HG03575 (cell line): ENCODE measurements around the gene SARNP.
A peak's percentile ranks its signal among the peaks of the same experiment; 100 is the strongest.

ENCODE experiments used
- ATAC-seq: cut with Tn5 transposase; IDR thresholded peaks from one replicate; pipeline ENCODE4 v1.9.1; 2021; ENCODE audit not compliant: unreplicated experiment, insufficient number of reproducible peaks, low FRiP score; ENCODE audit errors: extremely low read depth

SARNP gene

DNA sequence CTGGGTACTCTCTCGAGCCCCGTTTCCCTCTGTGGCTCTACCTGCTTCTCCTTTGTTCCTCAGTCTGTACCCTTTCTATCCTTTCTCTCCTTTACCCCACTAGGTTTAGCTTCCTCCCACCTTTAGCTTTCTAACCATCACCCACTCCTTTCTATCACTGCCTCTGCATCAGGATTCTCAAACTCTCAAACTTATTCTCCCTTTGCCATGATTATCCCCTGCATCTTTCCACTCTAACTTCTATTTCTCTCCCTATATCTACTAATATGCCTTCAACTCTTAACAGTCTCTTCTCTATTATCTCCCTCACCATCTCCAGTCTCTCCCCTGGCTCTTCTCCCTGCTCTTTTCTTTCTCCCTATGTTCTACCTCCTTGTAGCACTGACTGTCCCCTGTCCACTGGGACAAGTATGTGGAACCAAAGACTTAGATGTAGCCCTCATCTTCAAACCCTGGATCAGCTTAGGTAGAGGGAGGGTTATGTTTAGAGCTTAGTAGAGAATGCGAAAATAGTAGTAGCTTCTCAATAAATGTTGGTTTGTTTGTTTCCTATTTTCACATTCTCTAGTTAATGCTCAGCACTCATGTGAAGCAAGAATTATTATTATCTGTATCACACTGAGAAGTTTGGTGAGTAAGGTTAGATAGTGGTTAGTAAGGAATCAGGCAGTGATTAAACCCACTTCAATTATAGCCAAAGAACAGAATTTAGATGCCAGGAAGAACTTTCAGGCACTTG, 71.2 kb downstream of the SARNP start:
- ATAC-seq = no peak

DNA sequence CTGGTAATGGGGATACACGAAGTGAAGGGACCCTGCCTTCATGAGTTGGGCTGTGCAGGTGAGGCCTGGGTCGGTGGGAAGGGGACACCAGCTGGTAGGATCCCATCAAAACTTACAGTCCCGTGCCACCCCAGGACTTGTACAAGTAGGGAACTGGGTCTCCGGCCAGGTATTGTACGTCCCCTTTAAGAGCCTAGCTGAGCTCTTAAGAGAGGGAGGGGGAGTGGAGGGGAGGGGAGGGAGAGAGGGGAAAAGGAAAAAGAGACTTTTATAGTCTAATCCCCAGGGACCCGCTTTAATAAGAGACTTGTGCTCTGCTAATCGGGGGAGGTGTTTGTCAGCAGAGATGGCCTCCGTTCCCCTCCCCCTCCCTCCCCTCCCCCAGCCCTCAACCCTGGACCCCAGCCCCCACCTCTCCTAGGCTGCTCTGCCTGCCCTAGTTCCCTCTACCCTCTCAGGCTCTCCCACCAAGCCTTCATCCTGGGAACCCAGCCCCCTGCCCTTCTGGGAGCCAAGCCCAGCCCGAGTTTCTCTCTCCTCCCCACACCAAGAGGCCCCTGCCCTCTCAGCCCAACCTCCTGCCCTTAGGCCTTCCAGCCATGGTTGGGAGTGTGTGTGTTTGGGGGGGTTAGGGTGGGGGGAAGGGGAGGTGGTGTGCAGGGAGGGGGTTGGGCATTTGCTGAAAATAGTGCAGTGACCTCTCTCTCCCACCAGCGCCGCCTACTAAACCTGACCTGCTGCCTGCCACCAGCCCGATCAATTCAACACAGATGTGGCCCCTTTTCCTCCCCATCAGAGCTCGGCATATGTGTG, 72.0 kb downstream of the SARNP start:
- no peak for ATAC-seq

DNA sequence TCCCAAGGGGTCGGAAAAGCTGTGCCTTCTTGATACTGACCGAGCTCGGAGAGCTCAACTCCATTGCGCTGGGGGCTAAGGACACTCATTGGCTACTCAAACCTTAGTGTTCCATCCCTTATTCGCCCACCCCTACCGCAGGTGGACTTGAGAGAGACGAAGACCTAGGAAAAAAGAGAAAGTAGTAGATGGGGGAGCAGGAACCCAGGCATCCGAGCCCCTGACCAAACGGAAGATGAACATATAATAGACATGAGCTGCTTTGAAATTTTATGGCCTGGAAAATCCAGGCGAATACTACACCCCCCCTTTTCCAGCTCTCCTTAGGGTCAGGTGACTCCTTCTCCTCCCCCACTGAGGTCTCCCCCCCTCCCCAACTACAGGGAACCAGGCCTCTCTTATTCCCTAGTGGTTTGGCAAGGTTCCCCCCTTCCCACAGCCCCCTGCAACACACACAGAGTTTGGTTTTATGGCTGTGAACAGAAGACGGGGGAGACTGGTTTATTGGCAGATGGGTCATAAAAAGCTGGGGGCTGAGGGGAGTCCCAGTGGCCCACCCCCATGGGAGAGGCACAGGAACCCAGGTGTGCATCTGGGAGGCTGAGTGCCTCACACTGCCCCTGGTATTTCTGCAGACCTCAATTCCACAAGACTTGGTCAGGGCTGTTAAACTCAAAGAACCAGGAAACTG, 73.0 kb downstream of the SARNP start:
- no peak for ATAC-seq

DNA sequence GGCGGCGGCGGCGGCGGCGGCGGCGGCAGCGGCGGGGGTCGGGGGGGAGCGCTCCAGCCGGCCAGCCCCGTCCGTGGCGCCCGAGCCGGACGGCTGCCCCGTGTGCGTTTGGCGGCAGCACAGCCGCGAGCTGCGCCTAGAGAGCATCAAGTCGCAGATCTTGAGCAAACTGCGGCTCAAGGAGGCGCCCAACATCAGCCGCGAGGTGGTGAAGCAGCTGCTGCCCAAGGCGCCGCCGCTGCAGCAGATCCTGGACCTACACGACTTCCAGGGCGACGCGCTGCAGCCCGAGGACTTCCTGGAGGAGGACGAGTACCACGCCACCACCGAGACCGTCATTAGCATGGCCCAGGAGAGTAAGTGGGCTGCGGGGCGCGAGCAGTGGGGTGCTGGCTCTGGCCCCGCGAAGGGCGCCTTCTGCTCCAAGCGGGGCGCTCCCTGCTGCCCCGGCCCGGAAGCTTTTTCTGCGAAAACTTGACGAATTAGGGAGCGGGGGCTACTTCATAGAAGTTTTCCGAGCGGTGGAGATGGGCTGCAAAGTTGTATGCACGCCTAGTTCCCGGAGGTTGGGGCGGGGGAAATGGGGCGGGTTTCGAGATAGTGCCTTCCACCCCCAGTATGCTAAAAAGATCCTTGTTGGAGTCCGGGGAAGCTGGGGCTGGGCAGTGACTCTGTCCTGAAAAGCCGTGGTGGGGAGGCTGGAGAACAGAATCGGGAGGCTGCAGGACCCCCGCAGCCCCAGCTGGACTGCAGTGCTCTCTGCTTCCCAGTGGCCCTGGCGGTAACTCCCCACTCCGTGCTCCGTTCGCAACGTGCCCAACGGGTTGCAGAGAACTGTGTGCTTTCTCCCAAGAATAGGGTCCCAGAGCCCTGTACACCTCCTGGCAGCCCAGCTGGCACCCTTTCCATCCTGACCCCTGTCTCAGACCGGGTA, 73.9 kb downstream of the SARNP start:
- ATAC-seq = no peak

DNA sequence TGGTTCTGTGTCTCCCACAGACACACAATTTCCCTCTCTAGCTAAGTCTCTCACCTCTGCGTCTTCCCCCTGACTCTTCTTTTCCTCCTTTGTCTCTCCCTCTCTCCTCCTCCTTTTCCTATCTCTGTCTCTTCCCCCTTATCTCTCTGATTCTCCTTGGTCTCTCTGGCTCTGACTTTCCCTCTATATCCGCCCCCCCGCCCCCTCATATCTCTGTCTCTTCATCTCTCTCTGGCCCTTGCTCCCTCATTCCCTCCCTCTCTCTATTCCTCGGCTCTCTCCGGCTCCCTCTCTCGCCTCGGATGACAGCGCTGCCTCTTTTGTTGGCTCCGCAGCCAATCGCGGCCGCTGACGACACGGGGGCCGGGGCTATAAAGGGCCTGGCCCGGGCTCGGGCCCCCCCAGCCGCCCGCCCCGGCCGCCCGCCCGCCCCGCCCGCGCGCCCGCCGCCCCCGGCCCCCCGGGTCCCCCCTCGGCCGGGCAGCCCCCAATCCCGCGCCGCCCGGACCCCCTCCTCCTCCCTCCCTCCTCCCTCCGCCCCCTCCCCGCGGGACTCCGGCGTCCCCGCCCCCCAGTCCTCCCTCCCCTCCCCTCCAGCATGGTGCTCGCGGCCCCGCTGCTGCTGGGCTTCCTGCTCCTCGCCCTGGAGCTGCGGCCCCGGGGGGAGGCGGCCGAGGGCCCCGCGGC, 74.7 kb downstream of the SARNP start, which contains the start of gene GDF11:
Gene GDF11, plus strand, starts transcription at position 404 of the 687 bp plus-strand sequence. Its CDS starts 195 bp downstream, at position 599.
- ATAC-seq = no peak

DNA sequence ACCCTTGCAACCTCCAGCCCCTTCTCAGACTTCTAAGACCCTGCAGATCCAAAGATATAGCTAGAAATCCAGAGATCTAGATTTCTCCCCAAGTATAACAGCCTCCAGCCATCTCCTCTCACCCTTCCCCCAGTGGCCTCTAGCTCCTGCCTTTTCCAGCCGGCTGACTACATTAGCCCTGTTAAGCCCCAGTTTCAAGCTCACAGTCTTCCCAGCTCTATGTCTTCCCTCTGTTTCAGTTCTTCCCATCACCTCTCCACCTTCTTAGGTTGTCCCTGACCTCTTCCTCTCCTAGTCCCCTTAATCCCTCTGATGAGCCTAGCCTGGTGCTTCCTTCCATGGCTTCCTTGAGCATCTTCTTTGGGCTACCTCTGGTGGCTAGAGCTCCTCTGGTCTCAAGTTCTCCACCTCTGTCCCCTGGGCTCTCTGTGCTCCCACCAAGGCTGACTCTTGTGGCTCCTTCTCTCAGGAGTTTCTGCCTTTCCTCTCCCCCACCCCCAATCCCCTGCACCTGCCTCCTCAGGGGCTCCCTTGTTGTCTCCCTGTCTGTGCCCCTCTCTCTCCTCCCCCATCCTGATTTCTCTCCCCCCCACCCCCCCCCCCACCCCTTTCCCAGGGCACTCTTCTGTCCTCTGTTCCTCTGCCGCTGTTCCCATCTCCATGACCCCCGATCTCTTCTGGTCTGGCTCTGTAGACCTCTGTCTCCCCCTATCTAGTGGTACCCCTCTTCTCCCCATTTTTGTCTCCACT, 75.4 kb downstream of the SARNP start:
- ATAC-seq = no peak

- ATAC-seq = no peak
Measured at GRCh38 chr12:55739025-55739378, 78.5 kb downstream of the SARNP start.

DNA sequence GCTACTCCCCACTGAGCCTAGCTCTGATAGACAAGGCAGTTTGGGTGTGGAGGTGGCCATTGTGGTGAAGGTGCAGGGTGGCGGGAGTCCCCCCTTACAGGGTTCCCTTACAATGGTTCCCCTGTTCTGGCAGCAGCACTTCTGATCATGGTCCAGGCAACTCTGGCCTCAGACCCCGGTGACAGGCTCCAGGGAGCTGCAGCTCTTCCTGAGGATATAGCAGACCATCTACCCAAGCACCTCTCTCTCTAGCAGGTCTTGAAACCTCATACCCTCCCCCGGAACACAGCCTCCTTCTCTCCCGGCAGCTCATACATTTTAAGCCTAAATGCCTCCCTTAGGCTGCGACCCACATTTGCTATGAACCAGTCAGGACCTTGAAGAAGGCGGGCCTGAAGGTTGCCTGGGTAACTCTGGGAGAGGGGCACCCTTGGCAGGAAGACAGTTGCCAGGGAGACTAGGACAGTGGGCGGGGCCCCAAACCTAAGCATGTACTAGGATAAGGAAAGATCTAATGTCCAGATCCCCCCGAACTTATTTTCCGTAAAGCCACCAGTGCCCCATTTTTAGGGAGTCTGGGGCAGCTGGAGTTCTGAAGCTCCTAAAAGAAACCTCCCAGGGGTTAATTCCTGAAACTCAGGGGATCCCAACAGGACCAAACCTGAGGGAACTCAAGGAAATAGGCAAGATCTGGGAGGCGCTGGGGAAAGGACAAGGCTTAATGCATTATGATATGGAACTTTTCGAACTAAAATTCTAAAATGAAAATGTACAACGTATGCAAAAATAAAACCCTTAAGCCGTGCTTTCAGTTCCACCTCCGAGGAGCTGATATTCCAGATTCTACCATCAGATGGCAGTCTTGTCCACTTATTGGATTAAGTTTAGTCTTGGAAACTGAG, 79.2 kb downstream of the SARNP start:
- ATAC-seq = peak; percentile 62

- no peak for ATAC-seq
Measured at GRCh38 chr12:55737581-55738122, 79.9 kb downstream of the SARNP start.

- no peak for ATAC-seq
Measured at GRCh38 chr12:55736780-55737580, 80.5 kb downstream of the SARNP start.

GRCh38 chr12:55736076-55736475, 81.4 kb downstream of the SARNP start:
- no peak for ATAC-seq

DNA sequence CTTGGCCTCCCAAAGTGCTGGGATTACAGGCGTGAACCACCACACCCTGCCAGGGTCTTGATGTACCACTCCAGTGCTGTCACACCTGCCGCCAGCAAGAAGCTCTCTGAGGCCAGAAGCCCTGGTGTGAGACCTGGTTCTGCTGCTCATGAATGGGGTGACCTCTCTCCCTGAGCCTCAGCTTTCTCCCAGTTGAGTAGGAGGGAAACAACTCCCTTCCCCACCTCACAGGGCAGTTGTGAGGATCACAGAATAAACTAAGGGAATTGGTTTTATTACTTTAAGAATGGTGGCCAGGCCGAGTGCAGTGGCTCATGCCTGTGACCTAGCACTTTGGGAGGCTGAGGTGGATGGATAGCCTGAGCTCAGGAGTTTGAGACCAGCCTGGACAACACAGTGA, 82.9 kb downstream of the SARNP start:
- no peak for ATAC-seq

DNA sequence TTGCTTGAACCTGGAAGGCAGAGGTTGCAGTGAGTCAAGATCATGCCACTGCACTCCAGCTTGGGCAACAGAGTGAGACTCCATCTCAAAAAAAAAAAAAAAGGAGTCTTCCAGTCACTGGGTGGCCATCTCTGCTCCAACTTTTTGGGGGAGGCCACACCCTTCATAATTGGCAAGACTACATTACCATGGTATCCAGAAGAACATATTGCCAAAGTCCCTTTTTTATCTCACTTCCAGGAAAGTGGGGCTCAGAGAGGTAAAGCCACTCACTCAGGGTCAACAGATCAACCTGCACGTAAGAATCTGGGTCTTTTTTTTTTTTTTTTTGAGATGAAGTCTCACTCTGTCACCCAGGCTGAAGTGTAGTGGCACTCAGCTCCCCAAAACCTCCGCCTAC, 83.7 kb downstream of the SARNP start:
- no peak for ATAC-seq

DNA sequence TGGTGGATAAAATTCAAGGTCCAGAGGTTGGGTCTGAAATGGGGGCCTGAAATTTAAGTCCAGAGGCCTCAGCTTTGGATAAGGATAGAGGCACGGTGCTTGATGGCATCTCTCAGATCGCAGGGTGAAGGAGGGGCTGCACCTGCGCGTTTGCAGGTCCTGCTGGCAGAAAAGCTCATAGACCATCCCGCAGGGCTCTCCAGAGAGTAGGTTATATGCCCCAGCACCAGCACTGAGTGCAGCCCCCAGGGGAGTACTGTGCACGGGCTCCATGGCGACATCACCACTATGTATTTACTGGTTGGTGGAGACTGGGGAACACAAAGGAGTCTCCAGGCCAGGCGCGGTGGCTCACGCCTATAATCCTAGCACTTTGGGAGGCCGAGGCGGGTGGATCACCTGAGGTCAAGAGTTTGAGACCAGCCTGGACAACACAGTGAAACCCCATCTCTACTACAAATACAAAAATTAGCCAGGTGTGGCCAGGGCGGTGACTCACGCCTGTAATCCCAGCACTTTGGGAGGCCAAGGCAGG, 84.4 kb downstream of the SARNP start:
- ATAC-seq = no peak

GRCh38 chr12:55732288-55732687, 85.2 kb downstream of the SARNP start:
- ATAC-seq = no peak
